Activated CD4-positive, alpha-beta memory T cell treated with anti-CD3 and anti-CD28 coated beads, Interleukin-2, amount 10 ng/mL, durations not matched to agents 7 days and 5 days (primary cell): ENCODE results near the gene TGM2. TPM values are rescaled to one million over a fixed set of nuclear protein-coding genes. Genes with fewer than 3 reads are reported as not detected.

Experiments
- CTCF ChIA-PET: fragments of 350-600 bp; sonication (Branson Sonifier 250); formaldehyde crosslinking; loops from one replicate; lab custom pipeline; 2021; ENCODE audit warnings: antibody characterized with exemption, inconsistent platforms; lab: Charles Lee
- POLR2A ChIA-PET: fragments of 350-600 bp; sonication (Branson Sonifier 250); formaldehyde crosslinking; loops from one replicate; lab custom pipeline; 2021; ENCODE audit warnings: antibody characterized with exemption; lab: Charles Lee
- DNase-seq: peaks from one replicate; pipeline ENCODE4 v3.0.0-alpha.2; 2020
- H3K27ac Mint-ChIP-seq: one replicate; pipeline ENCODE4 v1.8.0; 2021; ENCODE audit warnings: mild to moderate bottlenecking, mixed read lengths
- H3K27me3 Mint-ChIP-seq: one replicate; pipeline ENCODE4 v1.8.0; 2021; ENCODE audit warnings: mixed read lengths
- H3K36me3 Mint-ChIP-seq: one replicate; pipeline ENCODE4 v1.8.0; 2021; ENCODE audit warnings: low read depth, mixed read lengths
- H3K4me1 Mint-ChIP-seq: one replicate; pipeline ENCODE4 v1.8.0; 2021; ENCODE audit warnings: mixed read lengths
- H3K4me3 Mint-ChIP-seq: one replicate; pipeline ENCODE4 v1.8.0; 2021; ENCODE audit warnings: mild to moderate bottlenecking, mixed read lengths
- H3K9me3 Mint-ChIP-seq: one replicate; pipeline ENCODE4 v1.8.0; 2021; ENCODE audit warnings: mixed read lengths
- total RNA-seq, 2 experiments: library from RNA; stranded (reverse); gene quantifications; one replicate each; pipeline ENCODE4 v1.2.3, GENCODE V29; 2021

TGM2 gene
- total RNA-seq, 2 experiments from 2014 or later: 0.33 to 0.38 TPM

DNA sequence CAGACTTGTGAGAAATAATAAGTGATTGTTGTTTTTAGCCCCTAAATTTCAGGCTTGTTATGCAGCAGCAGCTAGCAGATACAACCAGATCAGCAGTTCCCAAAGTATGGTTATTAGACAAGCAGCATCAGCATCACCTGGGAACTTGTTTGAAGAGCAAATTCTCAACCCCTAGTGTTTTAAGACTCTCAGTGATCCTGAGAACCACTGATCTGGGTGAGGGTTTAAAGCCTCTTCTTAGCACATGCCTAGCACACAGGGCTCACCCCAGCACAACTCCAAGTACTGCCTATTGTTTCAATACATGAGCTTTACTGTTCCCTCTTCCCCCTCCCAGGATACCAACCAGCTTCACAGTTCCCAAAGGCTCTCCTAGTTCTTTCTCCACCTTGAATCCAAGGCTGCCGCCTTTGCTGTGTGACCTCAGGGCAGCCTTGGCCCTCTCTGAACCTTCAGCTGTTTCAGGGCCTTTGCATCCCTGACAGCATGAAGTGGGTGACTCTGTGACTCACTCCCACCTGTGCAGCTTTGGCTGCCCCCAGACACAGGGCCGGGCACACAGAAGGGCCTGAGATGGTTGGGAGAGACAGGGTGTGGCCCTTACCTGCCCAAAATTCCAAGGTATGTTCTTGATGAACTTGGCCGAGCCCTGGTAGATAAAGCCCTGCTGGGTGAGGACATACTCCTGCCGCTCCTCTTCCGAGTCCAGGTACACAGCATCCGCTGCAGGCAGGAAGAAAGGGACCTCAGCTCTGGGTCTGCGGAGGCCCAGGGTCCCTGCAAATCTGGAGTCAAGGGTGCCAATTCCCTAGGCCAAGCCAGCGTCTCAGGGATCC lies 14.5 kb downstream of the TGM2 start:
- no peak for DNase-seq
- Mint-ChIP-seq H3K4me1 (peaks cover 13% of the 10 kb centered on the region), H3K27ac (no peak overlapping the region), H3K9me3 (no peaks in the 10 kb centered on the region), H3K36me3 (no peaks in the 10 kb centered on the region), H3K4me3 (no peak overlapping the region), H3K27me3 (peaks cover 3% of the 10 kb centered on the region)
- CTCF ChIA-PET: interaction anchor here (0.9 to 1.7 kb wide), 2 partner anchors 71 to 765 kb away, joined by 3 to 4 read pairs; no protein-coding TSS in a partner anchor
- POLR2A ChIA-PET: no interaction called here

DNA sequence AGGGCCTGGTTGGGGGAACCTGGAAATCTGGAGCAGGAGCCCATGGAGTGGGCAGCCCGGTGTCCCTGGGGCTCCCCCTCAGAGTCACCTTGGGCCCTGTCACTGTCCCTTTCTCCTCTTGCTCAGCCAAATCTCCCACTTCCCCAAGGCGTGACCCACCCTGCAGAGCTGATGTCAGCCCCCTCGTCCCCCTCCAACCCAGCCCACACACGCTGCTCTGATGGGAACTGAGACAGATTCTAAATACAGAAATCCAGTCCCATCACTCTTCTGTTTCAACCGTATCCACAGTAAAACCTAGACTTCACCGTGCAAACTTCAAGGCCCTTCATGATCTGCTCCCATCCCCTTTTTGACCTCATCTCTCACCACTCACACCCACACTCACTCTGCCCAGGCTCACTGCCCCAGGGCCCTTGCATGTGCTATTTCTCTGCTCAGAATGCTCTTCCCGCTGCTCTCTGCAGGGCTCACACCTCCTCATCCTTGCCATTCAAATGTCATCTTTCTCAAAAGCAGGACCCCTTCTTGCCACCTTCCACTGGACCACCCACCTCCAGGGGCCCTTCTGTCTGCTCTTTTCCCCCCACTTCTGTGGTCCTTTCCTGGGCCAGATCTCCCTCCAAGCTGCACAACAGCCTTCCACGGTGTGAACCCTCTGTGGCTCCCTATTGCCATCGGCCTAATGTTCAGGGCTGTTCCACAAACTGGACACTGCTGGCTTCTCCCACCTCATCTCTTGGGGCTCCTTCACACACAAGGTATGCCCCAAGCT lies 16.6 kb downstream of the TGM2 start:
- POLR2A ChIA-PET: interaction anchor here (0.5 kb wide), 1 partner anchor 60 kb away, joined by 3 read pairs; no protein-coding TSS in a partner anchor
- Mint-ChIP-seq H3K27me3 (peaks cover 3% of the 10 kb centered on the region), H3K36me3 (no peaks in the 10 kb centered on the region), H3K27ac (no peak overlapping the region), H3K4me3 (no peak overlapping the region), H3K9me3 (no peaks in the 10 kb centered on the region), H3K4me1 (peaks cover 13% of the 10 kb centered on the region)
- DNase-seq: no peak
- CTCF ChIA-PET: interaction anchor here (1.0 kb wide), 1 partner anchor 38 kb away, joined by 3 read pairs; no protein-coding TSS in a partner anchor

DNA sequence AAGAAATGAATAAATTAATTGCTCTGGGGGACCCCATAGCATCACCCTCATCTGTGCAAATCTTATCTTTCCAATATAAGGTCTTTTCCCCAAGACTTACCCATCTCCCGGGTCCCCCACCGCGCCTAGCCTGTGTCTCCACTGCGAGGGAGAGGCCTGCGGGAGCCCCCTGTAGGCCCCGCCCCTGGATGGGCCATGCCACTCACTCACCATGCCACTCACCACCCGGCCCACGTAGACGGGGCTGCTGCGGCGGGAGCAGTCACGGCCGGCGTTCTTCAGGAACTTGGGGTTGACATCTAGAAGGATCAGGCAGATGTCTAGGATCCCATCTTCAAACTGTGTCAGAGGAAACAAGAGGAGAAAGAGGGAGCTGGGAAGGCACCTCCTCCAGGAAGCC lies 17.3 kb downstream of the TGM2 start:
- no peak for DNase-seq
- Mint-ChIP-seq H3K36me3 (no peaks in the 10 kb centered on the region), H3K27ac (no peak overlapping the region), H3K9me3 (no peaks in the 10 kb centered on the region), H3K4me1 (peaks cover 9% of the 10 kb centered on the region), H3K4me3 (no peak overlapping the region), H3K27me3 (peaks cover 3% of the 10 kb centered on the region)
- ChIA-PET POLR2A (no interaction called here), CTCF (no interaction called here)

DNA sequence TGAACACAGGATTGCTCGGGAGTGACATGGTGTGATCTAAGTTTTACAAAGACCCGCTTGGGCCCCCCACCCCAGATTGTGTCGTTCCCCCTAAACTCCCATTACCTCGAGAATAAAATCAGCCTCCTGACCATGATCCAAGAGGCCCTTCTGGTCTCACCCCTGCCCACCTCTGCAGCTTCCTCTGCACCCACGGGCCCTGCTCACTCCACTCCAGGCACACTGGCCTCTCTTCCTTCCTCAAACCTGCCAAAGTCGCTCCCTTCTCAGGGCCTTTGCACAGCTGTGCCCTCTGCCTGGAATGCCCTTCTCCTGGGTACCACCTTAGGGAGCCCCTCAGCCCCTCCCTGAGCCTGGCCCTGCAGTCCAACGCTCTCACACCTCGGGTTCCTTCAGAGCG lies 17.9 kb downstream of the TGM2 start:
- H3K4me1 Mint-ChIP-seq: peaks cover 3% of the 10 kb centered on the region
- no peaks in the 10 kb centered on the region for H3K36me3 Mint-ChIP-seq
- POLR2A ChIA-PET: no interaction called here
- H3K4me3 Mint-ChIP-seq: no peak overlapping the region
- H3K27me3 Mint-ChIP-seq: peaks cover 3% of the 10 kb centered on the region
- CTCF ChIA-PET: no interaction called here
- DNase-seq: no peak
- H3K9me3 Mint-ChIP-seq: no peaks in the 10 kb centered on the region
- H3K27ac Mint-ChIP-seq: no peak overlapping the region

DNA sequence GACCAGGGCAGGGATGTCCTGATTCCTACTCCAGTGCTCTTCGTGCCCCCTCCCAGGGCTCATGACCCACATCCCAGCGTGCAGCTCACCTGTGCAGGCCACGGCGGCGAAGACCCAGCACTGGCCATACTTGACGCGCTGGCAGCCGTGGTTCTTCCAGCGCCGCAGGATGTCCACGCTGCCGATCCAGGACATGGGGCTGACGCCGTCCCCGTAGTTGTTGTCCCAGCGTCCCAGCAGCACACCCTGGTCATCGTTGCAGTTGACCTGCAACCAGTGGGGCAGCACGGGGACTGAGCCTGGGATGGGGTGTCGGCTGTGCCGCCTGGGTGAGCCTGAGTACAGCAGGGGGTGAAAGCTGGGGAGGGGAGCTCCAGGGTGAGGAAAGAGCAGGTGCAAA lies 18.4 kb downstream of the TGM2 start:
- Mint-ChIP-seq H3K4me1 (no peaks in the 10 kb centered on the region), H3K27ac (no peak overlapping the region), H3K27me3 (peaks cover 3% of the 10 kb centered on the region), H3K9me3 (no peaks in the 10 kb centered on the region), H3K4me3 (no peak overlapping the region), H3K36me3 (no peaks in the 10 kb centered on the region)
- no peak for DNase-seq
- ChIA-PET POLR2A (no interaction called here), CTCF (no interaction called here)

DNA sequence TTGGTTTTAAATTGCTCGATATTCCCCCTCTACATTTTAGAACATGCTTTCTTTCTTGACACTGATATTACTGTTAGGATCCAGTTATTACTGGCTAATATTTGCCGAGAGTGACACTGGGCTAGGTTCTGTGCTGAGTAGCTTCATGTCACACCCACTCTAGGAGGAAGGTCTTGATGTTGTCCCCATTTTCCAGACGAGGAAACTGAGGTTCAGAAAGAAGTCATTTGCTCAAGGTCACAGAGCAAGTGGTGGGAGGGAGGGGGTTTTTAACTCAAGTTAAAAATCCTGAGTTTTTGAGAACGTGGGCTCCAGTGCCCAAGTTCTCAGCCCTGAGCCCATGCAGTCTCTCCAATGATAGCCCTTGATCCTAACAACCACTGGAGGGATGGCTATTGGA lies 18.9 kb downstream of the TGM2 start:
- Mint-ChIP-seq H3K27ac (no peak overlapping the region), H3K36me3 (no peaks in the 10 kb centered on the region), H3K27me3 (peaks cover 3% of the 10 kb centered on the region), H3K4me3 (no peak overlapping the region), H3K9me3 (no peaks in the 10 kb centered on the region), H3K4me1 (no peaks in the 10 kb centered on the region)
- CTCF ChIA-PET: no interaction called here
- no peak for DNase-seq
- POLR2A ChIA-PET: no interaction called here

DNA sequence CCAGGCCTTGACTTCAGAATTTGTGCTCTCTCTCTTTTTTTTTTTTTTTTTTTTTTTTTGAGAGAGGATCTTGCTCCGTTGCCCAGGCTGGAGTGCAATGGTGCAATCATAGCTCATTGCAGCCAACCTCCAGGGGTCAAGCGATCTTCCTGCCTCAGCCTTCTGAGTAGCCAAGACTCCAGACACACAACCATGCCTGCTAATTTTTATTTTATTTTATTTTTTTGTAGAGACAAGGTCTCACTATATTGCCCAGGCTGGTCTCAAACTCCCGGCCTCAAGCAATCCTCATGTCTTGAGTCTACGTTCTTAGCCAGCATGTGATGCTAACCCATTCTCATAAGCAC lies 19.4 kb downstream of the TGM2 start:
- POLR2A ChIA-PET: no interaction called here
- Mint-ChIP-seq H3K4me1 (no peaks in the 10 kb centered on the region), H3K27ac (no peak overlapping the region), H3K9me3 (no peaks in the 10 kb centered on the region), H3K36me3 (no peaks in the 10 kb centered on the region), H3K27me3 (peaks cover 3% of the 10 kb centered on the region), H3K4me3 (no peak overlapping the region)
- CTCF ChIA-PET: interaction anchor here (0.6 kb wide), 1 partner anchor 63 kb away, joined by 4 read pairs; no protein-coding TSS in a partner anchor
- DNase-seq: no peak

DNA sequence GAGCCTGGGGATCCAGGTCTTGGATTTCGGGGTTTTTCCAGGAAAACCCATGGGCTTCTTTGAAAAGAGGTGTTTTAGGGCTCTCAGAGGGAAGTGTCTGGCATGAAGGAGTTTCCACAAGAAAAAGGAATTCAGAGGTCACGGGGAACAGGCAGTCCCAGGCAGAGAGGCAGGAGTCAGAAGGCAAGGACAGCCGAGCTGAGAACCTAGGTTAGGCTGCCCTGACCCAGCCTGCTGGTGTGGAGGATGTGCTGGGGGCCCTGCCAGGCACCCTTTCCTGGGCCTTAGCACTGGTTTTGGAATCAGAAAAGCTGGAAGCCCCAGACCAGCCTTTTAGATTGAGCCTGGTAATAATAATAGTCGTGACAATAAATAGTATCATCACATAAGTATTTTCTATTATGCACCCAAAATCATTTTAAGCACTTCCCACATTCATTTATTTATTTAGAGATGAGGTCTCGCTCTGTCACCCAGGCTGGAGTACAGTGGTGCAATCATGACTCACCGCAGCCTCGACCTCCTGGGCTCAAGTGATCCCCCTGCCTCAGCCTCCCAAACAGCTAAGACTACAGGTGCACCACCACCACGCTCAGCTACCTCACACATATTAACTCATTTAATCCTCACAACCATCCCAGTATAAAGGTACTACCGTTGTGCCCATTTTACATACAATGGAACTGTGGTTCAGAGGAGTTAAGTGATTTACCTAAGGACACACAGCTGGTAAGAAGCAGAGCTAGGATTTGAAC lies 19.9 kb downstream of the TGM2 start:
- Mint-ChIP-seq H3K36me3 (no peaks in the 10 kb centered on the region), H3K4me1 (no peaks in the 10 kb centered on the region), H3K4me3 (no peak overlapping the region), H3K27ac (no peak overlapping the region), H3K27me3 (peaks cover 3% of the 10 kb centered on the region), H3K9me3 (no peaks in the 10 kb centered on the region)
- ChIA-PET CTCF (interaction anchor here (0.6 kb wide), 1 partner anchor 62 kb away, joined by 4 read pairs; no protein-coding TSS in a partner anchor), POLR2A (no interaction called here)
- no peak for DNase-seq

DNA sequence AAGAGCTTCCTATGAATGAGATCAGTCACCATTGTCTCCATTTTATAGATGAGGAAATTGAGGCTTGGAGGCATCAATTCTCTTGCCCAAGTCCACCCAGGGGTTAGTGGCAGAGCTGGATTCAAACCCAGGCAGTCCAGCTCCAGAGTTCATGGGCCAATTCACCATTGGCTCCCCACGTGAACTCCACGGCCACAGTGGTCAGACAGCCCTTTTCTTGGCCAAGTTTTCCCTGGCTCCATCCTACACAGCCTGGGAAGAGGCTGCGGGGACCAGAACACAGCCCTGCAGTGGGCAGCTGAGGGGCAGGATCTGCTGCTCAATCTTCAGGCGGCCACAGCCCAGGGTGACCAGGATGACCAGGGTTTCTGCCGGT lies 20.5 kb downstream of the TGM2 start:
- Mint-ChIP-seq H3K27ac (no peak overlapping the region), H3K4me1 (no peaks in the 10 kb centered on the region), H3K36me3 (no peaks in the 10 kb centered on the region), H3K27me3 (peaks cover 3% of the 10 kb centered on the region), H3K4me3 (no peak overlapping the region), H3K9me3 (no peaks in the 10 kb centered on the region)
- DNase-seq: no peak
- ChIA-PET POLR2A (no interaction called here), CTCF (no interaction called here)

DNA sequence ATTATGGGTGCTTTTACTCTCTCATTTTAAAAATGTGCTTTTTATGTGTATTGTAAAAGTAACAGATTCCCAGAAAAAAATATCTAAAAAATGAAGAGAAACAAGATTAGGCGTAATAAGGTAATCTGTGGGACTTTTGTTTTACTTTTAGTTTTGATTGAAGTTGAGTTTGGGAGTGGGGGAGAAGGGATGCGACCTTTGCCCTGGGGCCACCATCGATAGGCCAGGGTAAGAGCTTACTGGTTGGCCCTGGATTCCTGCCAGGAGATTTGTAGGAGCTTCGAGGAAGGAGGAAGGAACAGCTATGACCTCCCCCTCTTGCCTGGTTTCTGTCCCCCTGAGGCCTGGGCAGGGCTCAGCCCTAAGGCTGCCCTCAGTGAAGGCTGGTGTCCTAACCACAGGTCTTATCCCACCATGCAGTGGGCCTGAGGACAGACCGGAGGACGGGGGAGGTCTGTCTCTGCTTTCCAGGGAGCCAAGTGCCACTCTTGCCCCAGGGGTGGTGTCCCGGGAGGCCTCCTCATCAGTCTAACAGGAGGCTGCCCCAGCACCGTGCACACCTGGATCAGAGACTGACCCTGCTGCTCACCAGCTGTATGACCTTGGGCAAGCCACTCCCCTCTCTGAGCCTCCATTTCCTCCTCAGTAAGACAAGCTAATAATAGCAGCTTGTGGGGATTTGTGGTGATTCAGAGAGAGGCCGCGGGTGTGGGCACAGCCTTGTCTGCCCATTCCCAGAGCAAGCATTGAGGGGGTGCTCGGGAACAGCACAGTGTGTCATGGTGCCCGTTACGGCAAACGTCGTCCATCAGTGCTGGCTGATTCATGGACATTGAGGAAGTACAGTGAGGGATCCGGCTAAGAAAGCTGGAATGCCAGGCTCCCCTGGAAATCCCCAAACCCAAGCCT lies 21.2 kb downstream of the TGM2 start:
- Mint-ChIP-seq H3K27me3 (peaks cover 3% of the 10 kb centered on the region), H3K4me1 (no peaks in the 10 kb centered on the region), H3K9me3 (no peaks in the 10 kb centered on the region), H3K36me3 (no peaks in the 10 kb centered on the region), H3K4me3 (no peak overlapping the region), H3K27ac (no peak overlapping the region)
- ChIA-PET POLR2A (no interaction called here), CTCF (no interaction called here)
- no peak for DNase-seq

DNA sequence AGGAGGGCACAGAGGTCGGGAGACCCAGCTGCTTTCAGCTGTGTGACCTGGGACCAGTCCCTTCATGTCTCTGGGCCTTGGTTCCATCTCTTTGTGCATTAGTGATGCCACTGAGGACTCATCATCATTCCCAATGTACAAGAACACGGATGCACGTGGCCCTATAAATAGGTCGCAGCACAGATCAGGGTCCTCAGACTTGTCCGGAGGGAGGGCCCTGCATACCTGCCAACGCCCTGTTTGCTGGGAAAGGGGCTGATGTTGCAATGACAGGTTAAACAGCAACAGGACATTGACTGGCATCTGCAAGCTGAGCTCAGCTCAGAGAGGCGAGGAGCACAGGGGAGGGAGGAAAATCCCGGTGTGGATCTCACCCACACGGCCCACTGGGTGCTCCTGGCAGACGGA lies 21.8 kb downstream of the TGM2 start:
- Mint-ChIP-seq H3K27me3 (no peaks in the 10 kb centered on the region), H3K9me3 (no peaks in the 10 kb centered on the region), H3K4me1 (no peaks in the 10 kb centered on the region), H3K36me3 (no peaks in the 10 kb centered on the region), H3K27ac (no peak overlapping the region), H3K4me3 (no peak overlapping the region)
- DNase-seq: no peak
- ChIA-PET POLR2A (no interaction called here), CTCF (no interaction called here)

DNA sequence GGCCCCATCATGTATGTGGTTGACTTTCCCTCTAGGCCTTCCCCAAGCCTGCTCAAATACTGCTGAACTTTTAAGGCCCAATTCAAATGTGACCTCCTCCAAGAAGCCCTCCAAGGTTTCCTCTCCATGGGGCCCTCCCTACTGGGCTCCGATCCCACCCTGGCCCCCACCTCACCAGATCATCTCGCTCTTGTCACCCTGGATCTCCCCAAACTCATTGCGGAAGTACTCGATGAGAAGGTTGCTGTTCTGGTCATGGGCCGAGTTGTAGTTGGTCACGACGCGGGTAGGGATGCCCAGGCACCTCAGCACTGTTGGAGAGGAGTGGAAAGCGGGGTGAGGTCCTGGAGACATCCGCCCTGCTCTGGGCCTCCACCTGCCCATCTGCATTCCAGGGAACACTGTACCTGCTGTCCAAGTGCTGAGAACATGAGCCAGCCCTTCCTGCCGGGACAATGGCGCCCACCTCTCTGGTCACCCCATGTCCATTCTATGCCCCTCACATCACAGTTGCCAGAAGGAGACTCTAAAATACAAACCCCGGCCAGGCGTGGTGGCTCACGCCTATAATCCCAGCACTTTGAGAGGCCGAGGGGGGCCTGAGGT lies 23.1 kb downstream of the TGM2 start:
- ChIA-PET POLR2A (no interaction called here), CTCF (no interaction called here)
- DNase-seq: no peak
- H3K4me3 Mint-ChIP-seq: no peak overlapping the region
- no peaks in the 10 kb centered on the region for H3K27me3 Mint-ChIP-seq
- H3K9me3 Mint-ChIP-seq: no peaks in the 10 kb centered on the region
- H3K4me1 Mint-ChIP-seq: no peaks in the 10 kb centered on the region
- no peak overlapping the region for H3K27ac Mint-ChIP-seq
- no peaks in the 10 kb centered on the region for H3K36me3 Mint-ChIP-seq
